Uterus (tissue), 2 donors: Measurements from ENCODE around the gene RBMS3.

Source experiments
- POLR2A ChIP-seq, 2 donors: fragments of 450-650 bp; IDR thresholded peaks; one replicate each; pipeline ENCODE4 v1.6.1; 2016; ENCODE audit warnings: antibody characterized with exemption in 2 of 2, mild to moderate bottlenecking in 1 of 2, moderate library complexity in 1 of 2
- TF ChIP-seq, protein P1 (sequence below), 4 experiments: fragments of 200-600 bp in 2 of 4; fragments of 450-650 bp in 2 of 4; sonication (generic) in 2 of 4; IDR thresholded peaks; one replicate each; pipeline ENCODE4 v1.5.1; 2016 to 2019; ENCODE audit warnings: antibody characterized with exemption in 4 of 4, mild to moderate bottlenecking in 2 of 4, moderate library complexity in 1 of 4

DNA sequence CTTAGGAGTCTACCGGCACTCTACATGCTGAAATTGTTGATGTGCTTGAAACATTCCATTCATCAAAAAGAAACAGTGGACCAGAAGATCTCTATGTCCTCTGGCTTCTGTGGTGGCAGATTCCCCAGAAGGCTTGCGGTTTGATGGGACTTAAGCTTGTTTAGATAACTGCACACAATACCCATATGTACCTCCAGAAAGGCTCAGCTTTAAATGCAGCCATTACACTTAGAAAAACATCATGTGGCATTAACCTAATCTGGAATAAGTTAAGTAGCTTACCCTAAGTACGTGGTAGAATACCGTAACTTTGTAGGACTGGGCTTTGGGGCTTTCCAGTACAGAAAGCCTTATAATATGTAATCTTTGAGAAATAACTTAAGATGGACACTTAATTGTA, 187.3 kb downstream of the RBMS3 start:
- TF ChIP-seq, protein P1, sequence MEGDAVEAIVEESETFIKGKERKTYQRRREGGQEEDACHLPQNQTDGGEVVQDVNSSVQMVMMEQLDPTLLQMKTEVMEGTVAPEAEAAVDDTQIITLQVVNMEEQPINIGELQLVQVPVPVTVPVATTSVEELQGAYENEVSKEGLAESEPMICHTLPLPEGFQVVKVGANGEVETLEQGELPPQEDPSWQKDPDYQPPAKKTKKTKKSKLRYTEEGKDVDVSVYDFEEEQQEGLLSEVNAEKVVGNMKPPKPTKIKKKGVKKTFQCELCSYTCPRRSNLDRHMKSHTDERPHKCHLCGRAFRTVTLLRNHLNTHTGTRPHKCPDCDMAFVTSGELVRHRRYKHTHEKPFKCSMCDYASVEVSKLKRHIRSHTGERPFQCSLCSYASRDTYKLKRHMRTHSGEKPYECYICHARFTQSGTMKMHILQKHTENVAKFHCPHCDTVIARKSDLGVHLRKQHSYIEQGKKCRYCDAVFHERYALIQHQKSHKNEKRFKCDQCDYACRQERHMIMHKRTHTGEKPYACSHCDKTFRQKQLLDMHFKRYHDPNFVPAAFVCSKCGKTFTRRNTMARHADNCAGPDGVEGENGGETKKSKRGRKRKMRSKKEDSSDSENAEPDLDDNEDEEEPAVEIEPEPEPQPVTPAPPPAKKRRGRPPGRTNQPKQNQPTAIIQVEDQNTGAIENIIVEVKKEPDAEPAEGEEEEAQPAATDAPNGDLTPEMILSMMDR (IDR thresholded peaks at IDR 0.05): no peak
- no peak for TF ChIP-seq POLR2A (IDR thresholded peaks at IDR 0.05)
